Liver (tissue), 3 donors: ENCODE measurements around the gene THRAP3.

Source experiments
- ATF3 ChIP-seq: IDR thresholded peaks from 2 replicates; pipeline ENCODE4 v1.6.1; 2016; ENCODE audit warnings: antibody characterized with exemption
- EGR1 ChIP-seq, 2 donors: IDR thresholded peaks; 2 replicates each; pipeline ENCODE4 v1.6.1; 2016 to 2018; ENCODE audit warnings: antibody characterized with exemption in 2 of 2, low read depth in 2 of 2
- FOXA1 ChIP-seq: IDR thresholded peaks from 2 replicates; pipeline ENCODE4 v1.6.1; 2016; ENCODE audit warnings: antibody characterized with exemption
- GABPA ChIP-seq, 2 donors: IDR thresholded peaks in 1 of 2; conservative IDR thresholded peaks in 1 of 2; 2 replicates each; pipeline ENCODE4 v1.6.1; 2016; ENCODE audit warnings: antibody characterized with exemption in 2 of 2, mild to moderate bottlenecking in 1 of 2, moderate library complexity in 1 of 2
- HNF4A ChIP-seq, 2 donors: conservative IDR thresholded peaks; 2 replicates each; pipeline ENCODE4 v1.6.1; 2016; ENCODE audit warnings: antibody characterized with exemption in 2 of 2, mild to moderate bottlenecking in 2 of 2
- HNF4G ChIP-seq: IDR thresholded peaks from 2 replicates; pipeline ENCODE4 v1.6.1; 2016; ENCODE audit warnings: antibody characterized with exemption
- JUND ChIP-seq, 2 donors: IDR thresholded peaks; 2 replicates each; pipeline ENCODE4 v1.6.1; 2016; ENCODE audit warnings: antibody characterized with exemption in 2 of 2
- MAX ChIP-seq: IDR thresholded peaks from 2 replicates; pipeline ENCODE4 v1.6.1; 2016; ENCODE audit warnings: antibody characterized with exemption
- RAD21 ChIP-seq, 2 donors: IDR thresholded peaks; 2 replicates each; pipeline ENCODE4 v1.6.1; 2016; ENCODE audit warnings: antibody characterized with exemption in 2 of 2, mild to moderate bottlenecking in 2 of 2
- SP1 ChIP-seq: IDR thresholded peaks from 2 replicates; pipeline ENCODE4 v1.6.1; 2018; ENCODE audit warnings: antibody characterized with exemption, mild to moderate bottlenecking
- TAF1 ChIP-seq: conservative IDR thresholded peaks from 2 replicates; pipeline ENCODE4 v1.6.1; 2016; ENCODE audit warnings: antibody characterized with exemption, mild to moderate bottlenecking
- YY1 ChIP-seq: IDR thresholded peaks from 2 replicates; pipeline ENCODE4 v1.6.1; 2016; ENCODE audit warnings: antibody characterized with exemption, mild to moderate bottlenecking
- TF ChIP-seq, protein P1 (sequence below): fragments of 150-350 bp; IDR thresholded peaks from 2 replicates; pipeline ENCODE4 v1.5.1; 2017; ENCODE audit warnings: improper control_type of control experiment, low read depth, low read length; ENCODE audit not compliant: missing input control
- TF ChIP-seq, protein P2 (sequence below): IDR thresholded peaks from 2 replicates; pipeline ENCODE4 v1.6.1; 2016; ENCODE audit warnings: antibody characterized with exemption
- donor health status: healthy.
- donor health status: healthy.

- TF ChIP-seq TAF1 (no peak), SP1 (no peak), ATF3 (no peak), RAD21 (IDR thresholded peaks at IDR 0.05) (no peak), GABPA (IDR thresholded peaks at IDR 0.05 in 1 of 2, conservative IDR thresholded peaks at IDR 0.05 in 1 of 2) (no peak), HNF4G (no peak), YY1 (no peak), MAX (no peak), JUND (IDR thresholded peaks at IDR 0.05) (no peak), EGR1 (IDR thresholded peaks at IDR 0.05; ENCODE audit: low read depth in 2 of 2) (no peak), FOXA1 (no peak), HNF4A (conservative IDR thresholded peaks at IDR 0.05) (no peak)
- TF ChIP-seq, protein P1, sequence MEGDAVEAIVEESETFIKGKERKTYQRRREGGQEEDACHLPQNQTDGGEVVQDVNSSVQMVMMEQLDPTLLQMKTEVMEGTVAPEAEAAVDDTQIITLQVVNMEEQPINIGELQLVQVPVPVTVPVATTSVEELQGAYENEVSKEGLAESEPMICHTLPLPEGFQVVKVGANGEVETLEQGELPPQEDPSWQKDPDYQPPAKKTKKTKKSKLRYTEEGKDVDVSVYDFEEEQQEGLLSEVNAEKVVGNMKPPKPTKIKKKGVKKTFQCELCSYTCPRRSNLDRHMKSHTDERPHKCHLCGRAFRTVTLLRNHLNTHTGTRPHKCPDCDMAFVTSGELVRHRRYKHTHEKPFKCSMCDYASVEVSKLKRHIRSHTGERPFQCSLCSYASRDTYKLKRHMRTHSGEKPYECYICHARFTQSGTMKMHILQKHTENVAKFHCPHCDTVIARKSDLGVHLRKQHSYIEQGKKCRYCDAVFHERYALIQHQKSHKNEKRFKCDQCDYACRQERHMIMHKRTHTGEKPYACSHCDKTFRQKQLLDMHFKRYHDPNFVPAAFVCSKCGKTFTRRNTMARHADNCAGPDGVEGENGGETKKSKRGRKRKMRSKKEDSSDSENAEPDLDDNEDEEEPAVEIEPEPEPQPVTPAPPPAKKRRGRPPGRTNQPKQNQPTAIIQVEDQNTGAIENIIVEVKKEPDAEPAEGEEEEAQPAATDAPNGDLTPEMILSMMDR, result no peak
- TF ChIP-seq, protein P2, sequence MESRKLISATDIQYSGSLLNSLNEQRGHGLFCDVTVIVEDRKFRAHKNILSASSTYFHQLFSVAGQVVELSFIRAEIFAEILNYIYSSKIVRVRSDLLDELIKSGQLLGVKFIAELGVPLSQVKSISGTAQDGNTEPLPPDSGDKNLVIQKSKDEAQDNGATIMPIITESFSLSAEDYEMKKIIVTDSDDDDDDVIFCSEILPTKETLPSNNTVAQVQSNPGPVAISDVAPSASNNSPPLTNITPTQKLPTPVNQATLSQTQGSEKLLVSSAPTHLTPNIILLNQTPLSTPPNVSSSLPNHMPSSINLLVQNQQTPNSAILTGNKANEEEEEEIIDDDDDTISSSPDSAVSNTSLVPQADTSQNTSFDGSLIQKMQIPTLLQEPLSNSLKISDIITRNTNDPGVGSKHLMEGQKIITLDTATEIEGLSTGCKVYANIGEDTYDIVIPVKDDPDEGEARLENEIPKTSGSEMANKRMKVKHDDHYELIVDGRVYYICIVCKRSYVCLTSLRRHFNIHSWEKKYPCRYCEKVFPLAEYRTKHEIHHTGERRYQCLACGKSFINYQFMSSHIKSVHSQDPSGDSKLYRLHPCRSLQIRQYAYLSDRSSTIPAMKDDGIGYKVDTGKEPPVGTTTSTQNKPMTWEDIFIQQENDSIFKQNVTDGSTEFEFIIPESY, result no peak
Measured at GRCh38 chr1:36273024-36273423, 48.8 kb downstream of the THRAP3 start.
